Inflammatory macrophage (primary cell): ENCODE data around the gene COL9A3.

Experiments used
- DNase-seq, 2 donors: peaks; one replicate each; pipeline ENCODE4 v3.0.0-alpha.2; 2020 to 2022

COL9A3 gene

DNA sequence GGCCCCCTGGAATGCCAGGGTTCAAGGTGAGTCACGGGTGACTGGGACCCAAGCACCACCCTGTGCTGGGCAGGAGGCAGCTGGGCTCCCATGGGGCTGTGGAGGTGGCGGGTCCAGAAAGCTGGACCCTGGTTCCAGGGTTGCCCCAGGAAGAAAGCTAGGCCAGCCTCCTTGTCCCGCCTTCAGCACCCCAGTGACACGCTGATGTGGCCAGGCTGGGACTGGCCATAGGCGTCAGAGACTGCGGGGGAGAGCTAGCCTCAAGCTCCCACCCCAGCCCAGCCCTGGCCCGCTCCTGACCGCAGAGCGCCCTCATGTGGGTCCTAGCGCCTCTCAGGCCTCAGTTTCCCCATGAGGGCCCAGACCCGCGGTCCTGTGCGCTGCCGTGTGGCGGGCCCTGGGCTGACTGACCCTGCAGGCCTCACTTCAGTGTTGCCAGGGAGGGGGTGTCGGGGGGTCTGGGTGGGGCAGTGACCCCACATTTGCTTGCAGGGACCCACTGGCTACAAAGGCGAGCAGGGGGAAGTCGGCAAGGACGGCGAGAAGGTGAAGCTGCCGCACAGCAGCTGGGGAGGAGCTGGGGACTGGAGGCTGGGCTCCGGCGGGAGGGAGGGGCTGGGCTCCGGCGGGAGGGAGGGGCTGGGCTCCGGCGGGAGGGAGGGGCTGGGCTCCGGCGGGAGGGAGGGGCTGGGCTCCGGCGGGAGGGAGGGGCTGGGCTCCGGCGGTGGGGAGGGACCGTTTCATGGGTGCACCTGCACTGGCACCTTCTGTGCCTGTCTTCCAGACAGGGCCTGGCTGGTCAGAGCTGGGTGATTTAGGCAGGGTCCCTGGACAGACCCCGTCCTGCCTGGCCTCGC, 7.9 kb downstream of the COL9A3 start:
- peak in 1 of 2 donors; percentile 28 for DNase-seq

DNA sequence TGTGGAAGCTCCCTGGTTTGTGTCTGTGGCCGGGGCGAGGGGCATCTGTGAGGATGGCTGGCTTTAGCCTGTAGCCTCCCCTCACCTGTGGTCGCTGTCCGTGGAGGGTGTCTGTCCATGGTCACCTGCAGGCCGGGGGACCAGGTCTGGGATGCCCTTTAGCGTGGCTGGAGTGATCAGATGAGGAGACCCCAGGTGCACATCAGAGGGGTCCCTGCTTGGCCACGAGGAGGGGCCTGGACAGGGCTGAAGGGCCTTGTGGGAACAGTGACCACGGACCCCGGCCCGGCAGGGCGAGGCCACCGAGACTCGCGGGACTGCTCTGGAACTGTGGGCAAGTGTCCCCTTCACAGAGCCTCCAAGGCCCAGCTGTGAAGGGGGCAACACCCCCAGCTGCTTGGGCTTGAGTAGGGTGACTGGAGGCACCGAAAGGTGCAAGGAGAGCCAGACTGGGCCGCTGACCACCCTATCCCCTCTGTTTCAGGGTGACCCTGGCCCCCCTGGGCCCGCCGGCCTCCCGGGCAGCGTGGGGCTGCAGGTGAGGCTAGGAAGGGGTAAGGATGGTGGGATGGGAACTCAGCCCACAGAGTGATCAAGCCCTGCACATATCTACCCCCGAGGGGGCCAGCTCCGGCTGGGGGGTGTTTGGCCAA, 8.6 kb downstream of the COL9A3 start:
- no peak for DNase-seq

DNA sequence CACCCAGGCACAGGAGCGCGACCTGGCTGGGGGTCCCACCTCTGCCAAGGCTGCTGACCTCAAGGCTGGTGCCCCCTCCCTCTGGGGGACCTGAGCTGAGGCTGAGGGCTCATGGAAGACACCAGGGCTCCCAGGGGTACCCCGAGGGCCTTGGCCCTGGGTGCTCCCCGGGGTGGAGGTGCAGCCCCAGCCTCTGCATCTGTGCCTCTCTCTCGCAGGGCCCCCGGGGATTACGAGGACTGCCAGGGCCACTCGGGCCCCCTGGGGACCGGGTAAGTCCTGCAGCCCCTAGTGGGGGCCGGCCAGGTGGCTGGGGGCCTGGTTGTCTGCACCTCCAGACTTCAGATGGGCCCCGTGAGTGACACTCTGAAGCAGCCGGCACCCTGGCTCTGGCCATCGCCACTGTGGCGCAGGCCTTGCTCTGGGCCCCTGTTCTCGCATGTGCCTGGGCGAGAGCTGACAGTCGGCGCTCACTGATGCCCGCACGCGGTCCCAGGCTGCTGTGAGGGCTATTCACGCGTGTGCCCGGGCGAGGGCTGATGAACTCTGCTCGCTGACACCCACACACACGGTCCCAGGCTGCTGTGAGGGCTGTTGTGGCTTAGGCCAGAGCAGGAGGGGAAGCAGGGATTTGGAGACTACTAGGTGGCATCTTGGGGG, 9.3 kb downstream of the COL9A3 start:
- DNase-seq: peak; percentile 37 to 45

DNA sequence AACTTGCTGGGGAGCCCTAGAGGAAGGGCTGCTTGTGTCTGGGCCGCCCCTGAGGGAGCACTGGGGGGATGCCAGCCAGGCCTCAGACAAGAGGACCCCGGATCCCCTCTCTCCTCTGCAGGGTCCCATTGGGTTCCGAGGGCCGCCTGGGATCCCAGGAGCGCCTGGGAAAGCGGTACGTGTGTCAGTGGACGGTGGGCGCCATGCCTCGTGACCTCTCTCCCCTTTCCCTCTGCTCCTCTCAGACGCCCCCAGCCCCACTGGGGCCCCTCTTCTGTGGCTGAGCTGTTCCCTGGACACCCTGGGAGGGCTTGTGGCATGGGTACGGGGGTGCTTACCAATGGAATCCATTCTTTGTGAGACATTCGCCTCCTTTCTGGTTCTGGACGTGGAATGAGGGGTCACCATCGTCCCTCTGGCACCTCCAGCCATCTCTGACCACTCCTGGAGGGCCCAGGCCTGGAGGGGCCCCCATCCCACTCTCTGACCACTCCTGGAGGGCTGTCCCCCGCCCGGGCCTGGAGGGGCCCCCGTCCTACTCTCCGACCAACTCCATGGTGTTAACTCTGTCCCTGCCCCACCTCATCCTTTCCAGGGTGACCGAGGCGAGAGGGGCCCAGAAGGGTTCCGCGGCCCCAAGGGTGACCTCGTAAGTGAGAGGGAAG, 9.9 kb downstream of the COL9A3 start:
- no peak for DNase-seq

DNA sequence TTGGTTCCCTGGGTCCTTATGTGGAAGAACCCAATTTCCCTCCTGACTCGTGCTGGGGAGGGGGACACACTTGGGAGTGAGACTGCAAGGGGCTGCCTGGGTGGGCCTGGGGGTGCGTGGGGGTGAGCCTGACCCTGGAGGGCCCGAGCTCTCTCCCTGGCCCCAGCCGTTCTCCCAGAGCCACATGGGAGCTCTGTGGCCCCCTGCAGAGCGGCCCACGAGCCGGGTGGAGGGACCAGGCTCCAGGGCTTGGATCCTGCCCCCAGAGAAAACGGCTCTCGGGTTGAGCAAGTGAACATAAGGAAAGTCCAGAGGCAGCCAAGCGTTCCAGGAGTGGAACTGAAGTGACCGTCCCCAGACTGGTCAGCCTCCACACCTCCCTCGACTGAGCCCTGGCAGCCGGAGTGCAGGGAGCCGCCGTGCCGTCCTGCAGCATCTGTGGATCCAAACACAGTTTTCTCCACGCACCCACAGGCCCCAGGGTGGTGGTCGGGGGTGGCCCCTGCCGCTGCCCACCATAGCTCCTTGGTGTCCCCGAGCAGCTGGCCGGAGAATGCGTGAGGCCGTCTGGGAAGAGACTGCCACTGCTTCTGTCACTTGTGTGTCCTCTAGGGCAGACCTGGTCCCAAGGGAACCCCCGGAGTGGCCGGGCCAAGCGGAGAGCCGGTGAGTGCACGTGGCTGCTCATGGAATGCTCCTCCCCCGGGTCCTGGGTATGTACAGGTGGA, 10.6 kb downstream of the COL9A3 start:
- no peak for DNase-seq

DNA sequence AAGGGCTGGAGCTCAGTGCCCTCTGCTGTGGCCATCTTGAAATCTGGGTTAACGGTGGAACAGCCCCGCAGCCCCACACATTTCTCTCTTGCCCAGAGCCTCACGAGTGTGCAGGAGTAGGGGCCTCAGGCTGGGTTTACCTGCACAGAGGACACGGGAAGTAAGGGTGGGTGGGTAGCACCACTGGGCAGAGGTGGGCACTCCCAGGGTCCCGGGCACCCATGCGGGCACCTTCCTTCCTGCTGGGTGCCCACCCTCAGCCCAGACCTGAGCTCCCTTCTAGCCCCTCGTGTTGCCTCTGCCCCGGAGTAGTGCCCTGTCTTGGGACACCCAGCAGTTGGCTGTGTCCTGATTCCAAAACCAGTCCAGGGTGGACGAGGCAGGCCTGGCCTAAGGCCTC, 11.2 kb downstream of the COL9A3 start:
- no peak for DNase-seq

DNA sequence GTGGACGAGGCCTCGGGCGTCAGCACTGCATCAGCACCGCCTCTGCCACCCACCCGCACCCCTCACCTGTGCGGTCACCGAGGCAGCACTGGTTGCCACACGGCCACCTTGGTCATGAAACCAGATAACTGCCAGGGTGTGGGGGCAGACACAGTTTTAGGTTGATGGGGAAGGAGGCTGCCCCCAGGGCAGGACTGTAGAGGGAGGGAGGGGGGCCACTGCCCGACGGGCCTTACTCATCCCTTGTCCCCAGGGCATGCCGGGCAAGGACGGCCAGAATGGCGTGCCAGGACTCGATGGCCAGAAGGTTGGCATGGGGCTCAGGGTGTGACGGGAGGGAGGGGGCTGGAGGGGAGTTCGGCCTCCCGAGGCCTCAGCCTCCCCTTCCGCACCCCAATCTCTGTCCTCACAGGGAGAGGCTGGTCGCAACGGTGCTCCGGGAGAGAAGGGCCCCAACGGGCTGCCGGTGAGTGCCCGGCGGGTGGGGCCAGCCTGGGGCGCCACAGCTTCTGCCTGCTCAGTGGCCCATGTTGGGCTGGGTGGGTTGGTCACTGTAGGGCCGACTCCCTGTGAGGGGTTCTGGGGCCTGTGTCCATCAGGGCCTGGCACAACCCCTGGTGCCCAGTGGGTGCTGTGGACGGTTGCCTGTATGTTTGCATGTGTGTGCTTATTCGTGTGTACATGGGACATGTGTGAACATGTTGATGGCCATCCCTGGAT, 11.8 kb downstream of the COL9A3 start:
- DNase-seq: no peak

DNA sequence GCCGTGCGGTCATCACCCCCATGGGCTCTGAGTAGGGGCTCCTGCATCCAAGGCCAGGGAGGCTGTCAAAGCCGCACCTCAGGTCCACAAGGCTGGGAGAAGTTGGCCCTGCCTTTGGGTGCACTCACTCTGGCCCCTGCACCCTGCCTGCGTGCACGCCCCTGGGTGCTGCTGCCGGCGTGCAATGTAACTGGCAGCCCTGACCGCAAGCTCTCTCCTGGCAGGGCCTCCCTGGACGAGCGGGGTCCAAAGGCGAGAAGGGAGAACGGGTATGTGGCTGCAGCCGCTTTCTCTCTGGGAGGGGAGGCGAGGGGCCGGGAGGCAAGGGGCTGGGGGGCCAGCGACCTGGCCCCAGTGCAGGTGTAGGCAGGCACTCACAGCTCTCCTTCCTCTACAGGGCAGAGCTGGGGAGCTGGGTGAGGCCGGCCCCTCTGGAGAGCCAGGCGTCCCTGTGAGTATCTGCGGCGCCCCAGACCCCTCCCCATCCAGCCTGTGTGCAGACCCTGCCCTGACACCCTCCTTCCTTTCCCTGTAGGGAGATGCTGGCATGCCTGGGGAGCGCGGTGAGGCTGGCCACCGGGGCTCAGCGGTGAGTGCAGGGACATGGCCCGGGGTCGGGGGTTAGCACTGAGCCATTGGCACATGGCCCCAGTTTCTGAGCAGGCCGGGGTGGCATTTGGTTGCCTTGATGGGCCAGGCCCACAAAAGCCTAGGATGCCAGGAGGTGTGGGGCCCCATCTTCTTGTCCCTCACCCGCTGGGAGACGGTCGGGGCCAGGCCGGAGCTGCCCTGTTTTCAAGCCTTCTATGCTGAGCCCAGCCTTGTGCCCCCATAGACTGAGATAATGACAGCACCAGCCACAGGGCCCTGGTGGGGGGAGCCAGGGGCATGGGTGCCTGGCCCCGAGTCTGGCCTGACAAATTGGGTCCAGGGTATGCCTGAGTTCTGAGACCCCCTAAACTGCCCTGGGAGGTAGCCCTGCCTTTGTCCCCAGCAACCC, 12.7 kb downstream of the COL9A3 start:
- no peak for DNase-seq

DNA sequence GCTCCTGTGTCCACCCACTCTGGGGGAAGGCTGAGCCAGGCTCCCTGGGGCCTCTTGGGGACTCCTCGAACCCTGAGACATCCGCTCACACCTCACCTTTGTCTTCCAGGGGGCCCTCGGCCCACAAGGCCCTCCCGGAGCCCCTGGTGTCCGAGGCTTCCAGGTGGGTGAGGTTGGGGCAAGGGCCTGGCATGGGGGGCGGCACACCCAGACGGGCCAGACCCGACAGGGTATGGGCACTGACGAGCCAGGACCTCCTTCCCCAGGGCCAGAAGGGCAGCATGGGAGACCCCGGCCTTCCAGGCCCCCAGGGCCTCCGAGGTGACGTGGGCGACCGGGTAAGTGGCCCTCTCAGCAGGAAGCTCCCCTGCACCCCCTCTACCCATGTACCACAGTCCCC, 13.4 kb downstream of the COL9A3 start:
- DNase-seq: no peak

DNA sequence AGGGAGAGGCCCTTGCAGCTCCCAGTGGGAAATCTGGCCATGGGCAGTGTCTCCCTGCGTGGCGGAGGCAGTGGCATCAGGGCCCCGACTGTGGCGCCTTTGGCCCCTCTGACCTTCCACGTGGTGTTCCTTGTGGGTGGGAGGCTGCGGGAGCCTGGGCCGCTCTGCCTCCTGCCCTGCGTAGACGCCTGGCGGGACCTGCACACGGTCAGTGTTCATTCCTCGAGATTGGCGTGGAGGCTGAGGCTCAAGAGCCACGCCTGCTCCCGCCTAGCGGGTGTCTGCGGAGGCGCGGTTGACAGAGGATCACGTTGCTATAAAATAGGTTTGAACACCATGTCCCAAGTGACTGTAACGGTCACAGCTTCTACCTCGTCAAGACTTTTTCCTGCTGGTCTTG, 14.0 kb downstream of the COL9A3 start:
- no peak for DNase-seq

DNA sequence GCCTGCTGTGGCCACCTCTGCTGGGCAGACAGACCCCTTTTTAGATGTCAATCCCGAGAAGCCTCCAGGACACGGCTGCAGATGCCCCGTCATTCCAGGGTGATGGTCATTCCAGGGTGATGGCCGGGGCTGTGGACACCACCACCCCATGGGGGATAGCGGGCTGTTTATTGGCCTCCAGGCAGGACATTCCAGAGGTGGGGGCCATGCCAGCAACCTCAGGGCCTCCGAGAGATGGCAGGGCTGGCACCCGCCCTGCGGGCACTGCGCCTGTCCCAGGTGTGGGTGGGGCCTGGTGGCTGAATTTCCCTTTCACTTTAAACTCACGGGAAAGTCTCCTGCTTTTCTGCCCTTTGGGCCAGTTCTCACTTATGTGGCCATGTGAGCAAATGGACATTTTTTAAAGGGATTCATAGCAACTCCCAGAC, 14.5 kb downstream of the COL9A3 start:
- no peak for DNase-seq

DNA sequence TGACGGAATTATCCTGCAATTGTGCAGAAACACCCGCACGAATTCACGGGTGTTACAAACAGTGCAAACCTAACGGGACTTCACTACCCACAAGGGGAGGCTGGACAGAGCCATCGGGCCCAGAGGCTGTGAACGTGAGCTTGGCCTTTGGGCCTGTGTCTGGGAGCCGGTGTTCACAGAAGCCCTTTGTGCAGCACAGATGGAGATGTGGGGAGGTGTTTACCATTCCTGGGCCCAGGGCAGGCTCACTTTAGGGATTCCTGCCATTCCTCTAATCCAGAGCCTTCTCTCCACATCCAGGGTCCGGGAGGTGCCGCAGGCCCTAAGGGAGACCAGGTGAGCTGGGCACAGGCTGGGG, 15.0 kb downstream of the COL9A3 start:
- no peak for DNase-seq

DNA sequence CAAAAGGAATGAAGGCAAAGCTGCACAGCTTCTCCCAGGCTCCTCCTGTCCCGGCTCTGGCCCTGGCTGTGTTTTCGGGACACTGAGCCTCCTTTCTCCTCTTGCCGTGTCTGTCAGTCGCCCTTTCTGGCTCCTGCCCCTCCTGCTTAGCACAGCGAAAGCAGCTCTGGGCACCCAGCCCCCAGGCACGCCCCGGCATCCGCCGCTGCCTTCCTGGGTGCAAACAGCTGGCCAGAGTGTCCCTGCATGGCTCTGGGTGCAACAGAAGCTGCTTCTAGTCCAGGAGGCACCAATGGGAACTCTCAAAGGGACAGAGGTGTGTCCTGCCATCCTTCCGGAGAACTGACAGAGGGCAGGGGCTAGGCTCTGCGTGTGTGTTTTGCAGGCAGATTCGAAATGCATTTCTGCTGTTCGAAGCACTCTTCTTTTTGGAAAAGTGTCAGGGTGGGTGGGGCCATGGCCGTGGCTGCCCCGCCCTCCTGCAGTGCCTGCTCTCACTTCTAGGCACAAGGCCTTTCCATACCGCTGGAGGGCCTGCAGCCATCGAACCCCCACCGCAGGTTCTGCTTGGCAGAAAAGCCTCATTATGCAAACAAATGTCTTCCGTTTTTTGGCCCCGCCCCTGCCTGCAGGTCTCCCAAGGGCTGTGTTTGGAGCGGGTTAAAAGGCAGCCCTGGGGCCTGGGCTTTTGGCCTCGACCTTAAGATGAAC, 15.5 kb downstream of the COL9A3 start:
- peak; percentile 85 to 94 for DNase-seq

DNA sequence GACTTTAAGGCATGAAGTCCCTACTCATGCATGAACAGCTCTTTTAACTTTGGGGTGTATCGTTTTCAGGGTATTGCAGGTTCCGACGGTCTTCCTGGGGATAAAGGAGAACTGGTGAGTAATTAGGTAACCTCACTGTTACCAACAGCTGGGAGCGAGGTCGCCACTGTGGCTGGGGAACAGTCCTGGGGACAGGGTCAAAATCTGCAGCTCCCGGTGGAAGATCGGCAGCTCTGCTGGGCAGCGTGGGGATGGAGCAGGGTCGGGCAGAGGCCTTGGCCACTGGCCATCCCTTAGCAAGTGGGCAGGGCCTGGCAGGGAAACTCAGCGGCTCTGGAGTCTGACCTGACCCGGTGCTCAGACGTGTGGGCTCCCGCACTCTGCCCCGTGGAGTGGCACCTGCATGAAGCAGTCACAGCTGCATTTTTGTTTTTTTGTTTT, 16.1 kb downstream of the COL9A3 start:
- no peak for DNase-seq

DNA sequence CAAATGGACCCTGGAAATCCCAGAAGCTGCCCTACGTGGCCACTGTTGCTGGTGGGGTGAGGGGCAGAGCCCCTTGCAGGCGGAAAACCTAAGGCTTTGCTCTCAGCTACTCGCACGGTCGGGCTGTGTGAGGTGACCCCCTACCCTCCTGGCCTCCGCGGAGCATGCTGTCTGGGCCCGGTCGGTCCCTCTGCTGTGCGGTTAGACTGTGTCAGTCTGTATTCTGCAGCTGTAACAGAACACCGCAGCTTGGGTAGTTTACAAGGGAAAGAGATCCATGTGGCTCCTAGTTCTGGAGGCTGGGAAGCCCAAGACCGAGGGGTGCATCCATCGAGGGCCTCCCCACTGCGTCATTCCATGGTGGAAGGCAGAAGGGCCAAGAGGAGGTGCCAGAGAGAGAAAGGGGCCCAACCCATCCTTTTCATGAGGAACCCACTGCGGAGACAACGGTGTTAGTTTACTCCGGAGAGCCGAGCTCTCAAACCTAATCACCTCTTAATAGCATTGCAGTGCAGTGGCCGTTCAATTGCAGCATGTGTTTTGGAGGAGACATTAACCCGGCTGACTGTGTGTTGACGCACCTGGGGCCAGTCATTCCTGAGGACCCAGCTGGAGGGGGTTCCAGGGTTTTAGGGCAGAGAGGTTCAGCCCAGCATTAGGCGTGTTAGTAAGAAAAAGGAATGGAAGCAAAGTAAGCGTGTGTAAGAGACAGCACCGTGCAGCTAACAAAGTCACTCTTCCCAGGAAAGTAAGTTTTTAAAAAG, 18.3 kb downstream of the COL9A3 start:
- DNase-seq: no peak

DNA sequence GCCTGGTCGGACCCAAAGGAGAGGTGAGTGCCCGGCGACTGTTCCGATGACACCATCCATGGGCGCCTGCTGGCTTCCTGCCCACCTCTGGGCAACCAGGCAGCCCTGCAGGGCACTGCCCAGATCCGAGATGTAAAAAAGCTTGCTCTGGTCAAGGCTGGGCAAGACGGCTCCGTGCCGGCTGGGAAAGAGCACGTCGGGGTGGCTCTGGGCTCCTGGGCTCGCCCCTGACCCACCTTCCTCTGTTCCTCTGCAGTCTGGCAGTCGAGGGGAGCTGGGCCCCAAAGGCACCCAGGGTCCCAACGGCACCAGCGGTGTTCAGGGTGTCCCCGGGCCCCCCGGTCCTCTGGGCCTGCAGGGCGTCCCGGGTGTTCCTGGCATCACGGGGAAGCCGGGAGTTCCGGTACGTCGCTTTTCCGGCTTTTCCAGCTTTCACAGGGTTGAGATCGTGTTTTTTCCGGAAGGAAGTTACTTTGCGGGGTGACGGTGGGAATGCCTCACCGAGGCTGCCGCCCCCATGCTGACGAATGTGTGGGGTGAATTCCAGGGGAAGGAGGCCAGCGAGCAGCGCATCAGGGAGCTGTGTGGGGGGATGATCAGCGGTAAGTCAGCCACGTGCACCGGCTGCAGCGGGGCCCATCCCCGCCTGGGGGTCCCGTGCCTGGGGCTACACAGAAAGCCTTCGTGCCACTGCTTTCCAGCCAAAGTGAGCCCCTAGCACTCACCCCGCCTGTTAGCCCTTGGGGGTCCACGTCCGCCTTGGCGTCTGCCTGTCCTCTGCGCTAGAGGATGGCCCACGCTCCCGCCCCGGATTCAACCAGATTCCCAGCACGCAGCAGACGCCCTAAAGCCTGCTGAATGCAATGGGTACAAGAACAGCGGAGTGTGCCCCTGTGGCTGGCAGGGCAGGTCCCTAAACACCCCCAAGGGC, 19.3 kb downstream of the COL9A3 start:
- no peak for DNase-seq

DNA sequence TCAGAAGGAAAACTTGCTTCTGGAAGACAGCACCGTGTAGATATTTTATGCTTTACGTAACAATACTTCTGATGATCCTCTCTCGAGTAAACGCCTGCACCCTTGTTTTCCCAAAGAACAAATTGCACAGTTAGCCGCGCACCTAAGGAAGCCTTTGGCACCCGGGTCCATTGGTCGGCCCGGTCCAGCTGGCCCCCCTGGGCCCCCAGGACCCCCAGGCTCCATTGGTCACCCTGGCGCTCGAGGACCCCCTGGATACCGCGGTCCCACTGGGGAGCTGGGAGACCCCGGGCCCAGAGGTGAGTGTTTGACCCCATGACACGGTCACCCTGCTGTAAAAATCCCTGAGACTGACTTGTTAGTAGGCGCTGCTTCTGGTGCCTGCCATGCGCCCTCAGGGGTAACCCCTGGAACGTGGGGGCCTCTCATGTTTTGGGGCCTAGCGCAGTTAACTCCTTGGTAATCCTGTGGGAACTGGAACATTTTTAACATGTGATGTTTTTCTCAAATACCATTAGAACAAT, 20.2 kb downstream of the COL9A3 start:
- no peak for DNase-seq

DNA sequence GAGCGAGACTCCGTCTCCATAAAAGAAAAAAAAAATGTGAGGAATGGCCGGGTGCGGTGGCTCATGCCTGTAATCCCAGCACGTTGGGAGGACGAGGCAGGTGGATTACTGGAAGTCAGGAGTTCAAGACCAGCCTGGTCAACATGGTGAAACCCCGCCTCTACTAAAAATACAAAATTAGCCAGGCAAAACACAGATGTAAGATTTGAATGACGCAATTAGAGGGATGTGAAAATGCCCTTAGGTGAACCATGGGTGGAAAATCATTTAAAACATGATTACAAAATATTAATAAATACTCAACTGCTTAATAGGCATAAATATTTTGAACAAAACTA, 20.9 kb downstream of the COL9A3 start:
- DNase-seq: no peak
